ENCODE measurements around the gene A3GALT2. TPM values are rescaled to one million over a fixed set of nuclear protein-coding genes. Genes with fewer than 3 reads are reported as not detected.

The A3GALT2 gene
- total and polyA plus RNA-seq, 9 of the 15 experiments (the other 6 are each of a cell fraction or from before 2014, with no cell fraction given): not detected

DNA sequence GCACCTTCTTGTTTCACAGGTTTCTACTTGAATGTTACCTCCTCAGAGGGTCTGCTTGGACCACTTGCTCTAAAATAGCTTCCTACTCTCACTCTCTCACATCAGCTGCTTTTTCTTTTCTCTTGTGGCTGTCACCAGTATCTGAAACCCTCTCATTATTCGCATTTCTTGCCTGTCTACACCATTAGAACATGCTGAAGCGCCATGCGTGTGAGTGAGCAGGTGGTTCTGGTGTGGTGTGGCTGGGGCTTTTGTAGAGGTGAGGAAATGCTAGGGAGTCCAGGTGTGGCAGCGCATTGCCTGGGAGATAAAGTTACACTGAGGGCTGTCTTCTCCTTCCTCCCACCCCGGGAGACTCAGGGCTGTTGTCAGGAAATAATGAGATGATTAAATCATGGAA, 60.5 kb downstream of the A3GALT2 start:
- in situ Hi-C loops (cut with MboI) (no loop called here), intact Hi-C loops (cut with micrococcal nuclease) (no loop called here)
- WGBS (ENCODE audit: insufficient coverage, low coverage, missing lambda C conversion rate): 8% methylated on average over 5 of the region's 5 CpGs
- Histone ChIP-seq H4K20me1 (replicated peaks; ENCODE audit: control insufficient read depth, insufficient read depth, low read length) (peaks cover 6% of the 10 kb centered on the region), H3K9ac (ENCODE audit: insufficient read depth in 1 of 2, low read depth in 2 of 2, low read length in 2 of 2) (no peak overlapping the region), H2AFZ (ENCODE audit: low read depth, low read length) (no peak overlapping the region), H3K9me1 (ENCODE audit: control insufficient read depth, insufficient read depth, low read length) (no peaks in the 10 kb centered on the region), H3K36me3 (ENCODE audit: control insufficient read depth, insufficient read depth, low read length) (no peaks in the 10 kb centered on the region), H3K9me3 (replicated peaks; ENCODE audit: control insufficient read depth, insufficient read depth, low read depth, low read length) (no peaks in the 10 kb centered on the region), H3K27ac (ENCODE audit: extremely low read depth, low read depth, low read length) (no peak overlapping the region), H3K4me2 (ENCODE audit: insufficient read depth, low read length) (no peak overlapping the region), H3K79me2 (ENCODE audit: control insufficient read depth, insufficient read depth, low read length) (no peaks in the 10 kb centered on the region), H3K4me1 (replicated peaks in 1 of 2; ENCODE audit: control insufficient read depth in 2 of 2, insufficient read depth in 2 of 2, low read length in 2 of 2) (peaks cover 0 to 13% of the 10 kb centered on the region in 2 experiments; a peak in 1 of 5 replicates), H3K27me3 (ENCODE audit: control insufficient read depth in 2 of 2, insufficient read depth in 2 of 2, low read length in 2 of 2) (peaks cover 12 to 50% of the 10 kb centered on the region in 2 experiments; a peak in 4 of 5 replicates), H3K4me3 (no peak overlapping the region)
- no peak for TF ChIP-seq CXXC5 (CRISPR knock-in tag; IDR thresholded peaks at IDR 0.05)
- TF ChIP-seq NCOA4 (IDR thresholded peaks at IDR 0.05; ENCODE audit: partially characterized antibody): no peak
- no peak for TF ChIP-seq SNRNP70 (optimal IDR thresholded peaks at IDR 0.05; ENCODE audit: low read depth, low read length)
- TF ChIP-seq CHCHD3 (CRISPR knock-in tag; IDR thresholded peaks at IDR 0.05): no peak
- TF ChIP-seq GTF2A2 (tag; IDR thresholded peaks at IDR 0.05): no peak
- no peak for TF ChIP-seq CBX3 (IDR thresholded peaks at IDR 0.05; ENCODE audit: borderline replicate concordance in 1 of 2, low read length in 2 of 2)
- no peak for TF ChIP-seq ZKSCAN1 (IDR thresholded peaks at IDR 0.05; ENCODE audit: low read depth, low read length)
- TF ChIP-seq, protein P1, sequence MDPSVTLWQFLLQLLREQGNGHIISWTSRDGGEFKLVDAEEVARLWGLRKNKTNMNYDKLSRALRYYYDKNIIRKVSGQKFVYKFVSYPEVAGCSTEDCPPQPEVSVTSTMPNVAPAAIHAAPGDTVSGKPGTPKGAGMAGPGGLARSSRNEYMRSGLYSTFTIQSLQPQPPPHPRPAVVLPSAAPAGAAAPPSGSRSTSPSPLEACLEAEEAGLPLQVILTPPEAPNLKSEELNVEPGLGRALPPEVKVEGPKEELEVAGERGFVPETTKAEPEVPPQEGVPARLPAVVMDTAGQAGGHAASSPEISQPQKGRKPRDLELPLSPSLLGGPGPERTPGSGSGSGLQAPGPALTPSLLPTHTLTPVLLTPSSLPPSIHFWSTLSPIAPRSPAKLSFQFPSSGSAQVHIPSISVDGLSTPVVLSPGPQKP (CRISPR knock-in tag; IDR thresholded peaks at IDR 0.05): no peak
- no peak for TF ChIP-seq HDGF (IDR thresholded peaks at IDR 0.05)
- TF ChIP-seq, protein P2, sequence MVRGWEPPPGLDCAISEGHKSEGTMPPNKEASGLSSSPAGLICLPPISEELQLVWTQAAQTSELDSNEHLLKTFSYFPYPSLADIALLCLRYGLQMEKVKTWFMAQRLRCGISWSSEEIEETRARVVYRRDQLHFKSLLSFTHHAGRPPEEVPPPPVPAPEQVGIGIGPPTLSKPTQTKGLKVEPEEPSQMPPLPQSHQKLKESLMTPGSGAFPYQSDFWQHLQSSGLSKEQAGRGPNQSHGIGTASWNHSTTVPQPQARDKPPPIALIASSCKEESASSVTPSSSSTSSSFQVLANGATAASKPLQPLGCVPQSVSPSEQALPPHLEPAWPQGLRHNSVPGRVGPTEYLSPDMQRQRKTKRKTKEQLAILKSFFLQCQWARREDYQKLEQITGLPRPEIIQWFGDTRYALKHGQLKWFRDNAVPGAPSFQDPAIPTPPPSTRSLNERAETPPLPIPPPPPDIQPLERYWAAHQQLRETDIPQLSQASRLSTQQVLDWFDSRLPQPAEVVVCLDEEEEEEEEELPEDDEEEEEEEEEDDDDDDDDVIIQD (CRISPR knock-in tag; IDR thresholded peaks at IDR 0.05): no peak
- TF ChIP-seq, protein P3, sequence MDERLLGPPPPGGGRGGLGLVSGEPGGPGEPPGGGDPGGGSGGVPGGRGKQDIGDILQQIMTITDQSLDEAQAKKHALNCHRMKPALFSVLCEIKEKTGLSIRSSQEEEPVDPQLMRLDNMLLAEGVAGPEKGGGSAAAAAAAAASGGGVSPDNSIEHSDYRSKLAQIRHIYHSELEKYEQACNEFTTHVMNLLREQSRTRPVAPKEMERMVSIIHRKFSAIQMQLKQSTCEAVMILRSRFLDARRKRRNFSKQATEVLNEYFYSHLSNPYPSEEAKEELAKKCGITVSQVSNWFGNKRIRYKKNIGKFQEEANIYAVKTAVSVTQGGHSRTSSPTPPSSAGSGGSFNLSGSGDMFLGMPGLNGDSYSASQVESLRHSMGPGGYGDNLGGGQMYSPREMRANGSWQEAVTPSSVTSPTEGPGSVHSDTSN (CRISPR knock-in tag; IDR thresholded peaks at IDR 0.05; ENCODE audit: low read depth): no peak
- TF ChIP-seq, protein P3 (tag; conservative IDR thresholded peaks at IDR 0.05; ENCODE audit: low read depth): no peak
- no peak for TF ChIP-seq STAT5B (CRISPR knock-in tag; IDR thresholded peaks at IDR 0.05)
- no peak for ATAC-seq
- no peak for DNase-seq (ENCODE audit: extremely low read depth in 1 of 4, low spot score in 3 of 4)
- no TSS peak for BruUV-seq (replicated peaks)
- FAIRE-seq: no peak
- CTCF ChIA-PET (ENCODE audit: low intra/inter-chr PET ratio): no interaction called here
- POLR2A ChIA-PET: interaction anchor here (0.9 to 1.5 kb wide), 2 partner anchors 12 to 35 kb away, joined by 3 read pairs; no protein-coding TSS in a partner anchor
